ENCODE measurements around the gene TRIP4.

GRCh38 chr15:64429448-64429847, 41.8 kb downstream of the TRIP4 start:
- TF ChIP-seq, protein P1, sequence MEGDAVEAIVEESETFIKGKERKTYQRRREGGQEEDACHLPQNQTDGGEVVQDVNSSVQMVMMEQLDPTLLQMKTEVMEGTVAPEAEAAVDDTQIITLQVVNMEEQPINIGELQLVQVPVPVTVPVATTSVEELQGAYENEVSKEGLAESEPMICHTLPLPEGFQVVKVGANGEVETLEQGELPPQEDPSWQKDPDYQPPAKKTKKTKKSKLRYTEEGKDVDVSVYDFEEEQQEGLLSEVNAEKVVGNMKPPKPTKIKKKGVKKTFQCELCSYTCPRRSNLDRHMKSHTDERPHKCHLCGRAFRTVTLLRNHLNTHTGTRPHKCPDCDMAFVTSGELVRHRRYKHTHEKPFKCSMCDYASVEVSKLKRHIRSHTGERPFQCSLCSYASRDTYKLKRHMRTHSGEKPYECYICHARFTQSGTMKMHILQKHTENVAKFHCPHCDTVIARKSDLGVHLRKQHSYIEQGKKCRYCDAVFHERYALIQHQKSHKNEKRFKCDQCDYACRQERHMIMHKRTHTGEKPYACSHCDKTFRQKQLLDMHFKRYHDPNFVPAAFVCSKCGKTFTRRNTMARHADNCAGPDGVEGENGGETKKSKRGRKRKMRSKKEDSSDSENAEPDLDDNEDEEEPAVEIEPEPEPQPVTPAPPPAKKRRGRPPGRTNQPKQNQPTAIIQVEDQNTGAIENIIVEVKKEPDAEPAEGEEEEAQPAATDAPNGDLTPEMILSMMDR (IDR thresholded peaks at IDR 0.05) = no peak
- TF ChIP-seq CHD2 (IDR thresholded peaks at IDR 0.05; ENCODE audit: low read length, partially characterized antibody) (no peak), POLR2A (IDR thresholded peaks at IDR 0.05; ENCODE audit: low read length) (no peak)
- TF ChIP-seq, protein P2, sequence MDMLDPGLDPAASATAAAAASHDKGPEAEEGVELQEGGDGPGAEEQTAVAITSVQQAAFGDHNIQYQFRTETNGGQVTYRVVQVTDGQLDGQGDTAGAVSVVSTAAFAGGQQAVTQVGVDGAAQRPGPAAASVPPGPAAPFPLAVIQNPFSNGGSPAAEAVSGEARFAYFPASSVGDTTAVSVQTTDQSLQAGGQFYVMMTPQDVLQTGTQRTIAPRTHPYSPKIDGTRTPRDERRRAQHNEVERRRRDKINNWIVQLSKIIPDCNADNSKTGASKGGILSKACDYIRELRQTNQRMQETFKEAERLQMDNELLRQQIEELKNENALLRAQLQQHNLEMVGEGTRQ (IDR thresholded peaks at IDR 0.05) = no peak
